Stimulated activated CD8-positive, alpha-beta memory T cell treated with anti-CD3 and anti-CD28 coated beads, Interleukin-7, amount 100 ng/mL, for 48 hours (primary cell): ENCODE results near the gene CCDC179.

Source experiments
- DNase-seq, 2 donors: peaks; one replicate each; pipeline ENCODE4 v3.0.0-alpha.2; 2020; ENCODE audit warnings: low read depth in 1 of 2; ENCODE audit errors: extremely low read depth in 1 of 2

The CCDC179 gene

DNA sequence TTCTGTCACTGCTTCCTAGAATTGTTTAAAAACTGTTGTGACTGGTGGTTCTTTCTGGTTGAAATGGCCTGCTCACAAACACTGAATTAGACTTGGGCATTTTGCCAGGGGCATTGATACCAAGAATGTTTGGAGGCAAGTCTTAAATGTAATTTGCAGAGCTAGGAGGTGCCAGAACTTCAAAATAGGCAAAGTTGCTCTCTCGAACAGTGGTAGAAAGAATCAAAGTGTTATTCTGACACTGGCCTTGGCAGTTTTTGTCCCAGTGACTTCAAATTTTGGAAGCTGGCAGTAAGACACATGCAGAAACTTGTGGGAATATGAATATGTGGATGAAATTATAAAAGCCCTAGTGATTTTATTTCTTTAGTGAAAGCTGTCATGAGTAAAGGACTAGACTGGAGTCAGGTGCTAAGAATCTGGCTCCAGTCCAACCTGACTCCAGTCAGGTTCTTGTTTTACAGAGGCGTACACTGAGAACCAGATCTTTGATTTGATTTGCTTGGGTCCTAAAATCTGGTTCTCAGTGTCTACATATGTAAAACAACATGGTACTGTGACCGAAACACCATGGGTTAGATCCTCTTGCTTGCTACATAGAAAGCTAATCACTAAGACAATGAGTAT, 51.6 kb downstream of the CCDC179 start:
- DNase-seq = no peak

DNA sequence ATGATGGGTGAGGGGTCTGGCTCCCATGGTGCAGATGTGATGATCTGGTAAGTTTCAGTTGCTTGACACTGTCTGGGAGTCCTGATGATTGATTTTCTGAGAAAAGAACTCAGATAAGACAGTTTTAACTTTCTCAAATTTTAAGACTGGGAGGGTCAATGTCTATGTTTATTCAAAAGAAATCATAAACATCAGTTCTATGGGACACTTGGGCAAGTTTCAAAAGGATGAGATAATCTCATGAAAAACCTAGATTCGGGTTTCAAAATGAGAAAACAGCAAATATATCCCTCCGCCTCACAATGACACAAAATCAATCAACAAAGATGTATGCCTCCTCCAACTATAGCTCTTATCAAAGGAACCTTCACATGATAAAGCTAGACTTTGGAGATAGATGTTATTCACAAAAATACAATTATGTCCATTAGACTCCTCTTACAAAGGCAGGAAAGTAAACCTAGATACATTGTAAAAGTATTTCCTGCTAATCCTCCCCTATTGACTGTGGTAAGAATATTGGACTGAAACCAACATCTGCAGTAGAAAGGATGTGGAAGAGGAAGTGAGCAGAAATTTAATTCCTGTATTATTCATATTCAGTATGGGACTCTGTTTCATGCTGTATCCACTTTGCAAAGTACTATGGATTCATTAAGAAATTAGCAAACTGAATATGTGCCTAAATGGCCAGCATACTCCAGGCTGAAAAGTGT, 52.3 kb downstream of the CCDC179 start:
- DNase-seq = no peak

DNA sequence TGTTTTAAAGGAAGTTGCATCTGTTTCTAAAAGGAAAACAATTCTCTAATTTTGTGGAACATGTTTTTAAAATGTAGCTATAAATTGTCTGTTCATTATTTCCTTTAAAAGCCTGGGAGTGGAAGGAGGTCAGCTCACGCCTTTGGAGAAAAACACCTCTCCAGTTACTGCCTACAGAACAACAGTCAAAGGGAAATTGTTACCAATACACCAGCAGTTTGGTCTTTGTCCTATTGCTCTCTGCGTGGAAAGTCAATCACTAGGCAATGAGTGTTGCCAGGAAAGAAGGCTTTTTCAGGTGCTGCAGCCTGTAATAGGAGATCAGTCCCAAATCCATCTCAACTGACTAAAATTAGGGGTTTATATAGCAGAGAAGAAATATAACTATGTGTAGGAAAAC, 52.9 kb downstream of the CCDC179 start:
- no peak for DNase-seq

DNA sequence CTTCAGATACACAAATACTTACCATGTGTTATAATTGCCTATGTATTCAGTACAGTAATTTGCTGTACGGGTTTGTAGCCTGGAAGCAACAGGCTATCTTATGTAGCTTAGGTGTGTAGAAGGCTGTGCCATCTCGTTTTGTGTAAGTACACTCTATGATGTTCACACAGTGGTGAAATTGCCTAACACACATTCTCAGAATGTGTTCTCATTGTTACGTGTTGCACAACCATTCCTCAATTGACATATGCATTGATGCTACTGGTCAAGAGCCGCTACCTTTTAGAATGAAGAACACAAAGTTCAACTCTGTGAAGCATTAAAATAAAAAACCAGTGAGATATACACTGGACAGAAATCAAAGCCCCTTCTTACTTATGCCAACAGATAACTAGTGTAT, 57.4 kb downstream of the CCDC179 start:
- DNase-seq = no peak

DNA sequence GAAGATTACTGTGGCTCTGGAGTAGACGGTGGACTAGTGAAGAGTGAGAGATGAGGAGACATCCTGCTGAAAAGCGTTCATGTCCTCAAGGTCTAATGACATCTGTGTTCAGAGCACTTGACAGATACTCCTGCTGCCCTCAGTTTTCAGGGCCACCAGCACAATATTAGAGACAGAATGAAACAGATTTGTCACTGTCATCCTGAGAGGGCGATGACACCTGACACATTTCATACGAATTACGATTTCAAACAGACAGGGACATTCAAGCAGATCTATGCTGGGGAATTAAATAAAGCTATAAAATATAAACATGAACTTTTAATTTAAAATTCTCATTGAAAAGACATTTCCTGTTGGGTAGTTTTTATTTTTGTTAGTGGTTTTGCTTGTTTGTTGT, 59.8 kb downstream of the CCDC179 start:
- DNase-seq = no peak

DNA sequence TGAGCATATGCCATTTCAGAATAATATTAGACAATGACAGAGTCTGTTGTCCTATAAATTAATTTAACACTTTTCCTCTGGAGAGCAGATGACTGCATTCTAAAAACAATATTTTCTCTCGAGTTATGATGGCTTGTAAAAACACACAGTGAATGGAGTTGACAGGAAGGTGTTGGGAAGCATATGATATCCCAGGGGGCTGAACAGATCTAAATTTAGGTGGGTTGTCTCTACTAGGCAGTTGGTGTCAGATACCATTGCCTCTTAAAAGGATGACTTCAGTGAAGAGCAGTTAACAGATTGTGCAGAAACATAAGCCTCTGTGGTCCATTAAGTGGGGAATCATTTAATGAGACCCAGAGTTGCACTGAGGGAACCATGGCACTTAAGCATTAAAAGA, 61.4 kb downstream of the CCDC179 start:
- DNase-seq = no peak

DNA sequence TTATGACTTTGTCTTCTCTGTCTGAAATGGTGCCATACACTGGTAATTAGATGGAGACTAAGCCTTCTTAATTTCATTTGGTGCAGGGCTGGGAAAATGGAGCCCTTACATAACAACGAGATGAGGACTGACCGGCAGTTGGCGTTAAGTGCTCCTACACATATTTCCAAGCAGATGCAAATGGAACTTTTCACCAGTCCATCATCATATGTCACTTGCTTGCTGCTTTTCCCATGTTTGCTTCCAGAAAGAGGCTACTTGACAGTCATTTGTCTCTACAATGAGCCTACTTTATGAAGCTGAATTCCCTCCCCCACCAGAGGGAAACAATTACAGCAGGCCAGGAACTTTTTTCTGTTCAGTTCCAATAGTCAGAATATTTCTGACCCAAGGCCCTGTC, 63.2 kb downstream of the CCDC179 start:
- no peak for DNase-seq
